SK-N-MC (cell line): ENCODE measurements around the gene SYNJ2.

Experiments used
- EZH2 ChIP-seq: fragments of 200-600 bp; sonication (generic); IDR thresholded peaks from one replicate; pipeline ENCODE4 v1.6.1; 2017; ENCODE audit warnings: antibody characterized with exemption
- POLR2AphosphoS5 ChIP-seq: IDR thresholded peaks from 2 replicates; pipeline ENCODE4 v1.6.1; 2012; ENCODE audit warnings: mild to moderate bottlenecking, low read depth, low read length, borderline replicate concordance

DNA sequence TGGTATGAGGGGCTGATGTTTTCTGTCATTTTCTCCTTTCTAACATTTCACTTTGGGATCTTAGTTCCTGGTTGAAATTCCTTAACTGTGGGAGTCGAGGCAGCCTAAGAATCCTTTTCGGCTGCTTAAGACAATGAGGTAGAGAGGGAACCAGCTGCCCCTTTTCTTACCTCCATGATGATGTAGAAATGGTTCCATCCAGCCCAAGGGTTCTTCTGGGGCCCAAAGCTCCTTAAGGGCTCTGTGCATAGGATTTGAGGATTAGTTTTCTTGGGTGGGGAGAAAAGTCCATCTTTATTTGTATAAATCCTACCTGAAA is 33.5 kb downstream of the SYNJ2 start:
- TF ChIP-seq EZH2 (no peak), POLR2AphosphoS5 (no peak)
